Loucy (cell line): ENCODE measurements around the gene ZNF556.

Experiments used
- H2AFZ ChIP-seq: fragments of 200-600 bp; sonication (generic); 2 replicates; pipeline ENCODE4 v1.6.0; 2016; ENCODE audit warnings: antibody characterized with exemption, mild to moderate bottlenecking, low read length, moderate library complexity
- H3F3A ChIP-seq: fragments of 200-600 bp; 2 replicates; pipeline ENCODE4 v1.6.0; 2016; ENCODE audit warnings: antibody characterized with exemption, low read depth, mild to moderate bottlenecking
- H3K27me3 ChIP-seq: fragments of 200-600 bp; sonication (generic); 2 replicates; pipeline ENCODE4 v1.6.1; 2014; ENCODE audit warnings: low read length, mild to moderate bottlenecking; ENCODE audit not compliant: insufficient read depth, poor library complexity, severe bottlenecking
- H3K36me3 ChIP-seq: fragments of 200-600 bp; sonication (generic); 2 replicates; pipeline ENCODE4 v1.6.1; 2016; ENCODE audit warnings: low read length; ENCODE audit not compliant: insufficient read depth
- H3K4me1 ChIP-seq: fragments of 200-600 bp; sonication (generic); 2 replicates; pipeline ENCODE4 v1.5.1; 2014; ENCODE audit warnings: low read length, mild to moderate bottlenecking; ENCODE audit not compliant: insufficient read depth, poor library complexity, severe bottlenecking
- H3K4me2 ChIP-seq: fragments of 200-600 bp; sonication (generic); 2 replicates; pipeline ENCODE4 v1.6.0; 2014; ENCODE audit warnings: antibody characterized with exemption, low read length, low read depth, mild to moderate bottlenecking; ENCODE audit not compliant: poor library complexity, severe bottlenecking
- H3K4me3 ChIP-seq: fragments of 200-600 bp; sonication (generic); 2 replicates; pipeline ENCODE4 v1.5.1; 2014; ENCODE audit warnings: low read length, mild to moderate bottlenecking, mixed read lengths; ENCODE audit not compliant: poor library complexity, severe bottlenecking
- H3K79me2 ChIP-seq: fragments of 200-600 bp; sonication (generic); 2 replicates; pipeline ENCODE4 v1.6.1; 2014; ENCODE audit warnings: low read length; ENCODE audit not compliant: insufficient read depth
- H3K9ac ChIP-seq: fragments of 200-600 bp; sonication (generic); 2 replicates; pipeline ENCODE4 v1.6.0; 2014; ENCODE audit warnings: mild to moderate bottlenecking, low read depth, low read length, moderate library complexity; ENCODE audit not compliant: poor library complexity, severe bottlenecking
- H3K9me2 ChIP-seq: fragments of 200-600 bp; sonication (generic); replicated peaks from 2 replicates; pipeline ENCODE4 v1.6.1; 2016; ENCODE audit warnings: low read depth, low read length, mixed read lengths
- H3K9me3 ChIP-seq: fragments of 200-600 bp; sonication (generic); 2 replicates; pipeline ENCODE4 v1.6.1; 2014; ENCODE audit warnings: mild to moderate bottlenecking, antibody characterized with exemption, low read length, low read depth; ENCODE audit not compliant: insufficient read depth
- H4K20me1 ChIP-seq: fragments of 200-600 bp; sonication (generic); 2 replicates; pipeline ENCODE4 v1.6.0; 2014; ENCODE audit warnings: antibody characterized with exemption, low read length, mild to moderate bottlenecking; ENCODE audit not compliant: insufficient read depth, poor library complexity, severe bottlenecking
- CTCF ChIP-seq: fragments of 200-600 bp; sonication (generic); conservative IDR thresholded peaks from 2 replicates; pipeline ENCODE4 v1.5.1; 2014; ENCODE audit warnings: mild to moderate bottlenecking, antibody characterized with exemption, low read length
- EZH2phosphoT487 ChIP-seq: fragments of 200-600 bp; IDR thresholded peaks from 2 replicates; pipeline ENCODE4 v1.6.1; 2018; ENCODE audit warnings: antibody characterized with exemption, mild to moderate bottlenecking, moderate library complexity, borderline replicate concordance

The ZNF556 gene

GRCh38 chr19:2853015-2853606 is 14.0 kb upstream of the ZNF556 start:
- Histone ChIP-seq H3K79me2 (no peaks in the 10 kb centered on the region), H3K36me3 (peaks cover 29% of the 10 kb centered on the region), H3F3A (no peaks in the 10 kb centered on the region), H2AFZ (no peak overlapping the region), H4K20me1 (no peaks in the 10 kb centered on the region), H3K4me1 (peaks cover 15% of the 10 kb centered on the region), H3K27me3 (no peaks in the 10 kb centered on the region), H3K9me2 (no peaks in the 10 kb centered on the region), H3K9ac (no peak overlapping the region), H3K4me3 (no peak overlapping the region), H3K4me2 (no peak overlapping the region), H3K9me3 (peaks cover 24% of the 10 kb centered on the region; the same call in 1 of the 2 replicates)
- no peak for TF ChIP-seq CTCF
- no peak for TF ChIP-seq EZH2phosphoT487

DNA sequence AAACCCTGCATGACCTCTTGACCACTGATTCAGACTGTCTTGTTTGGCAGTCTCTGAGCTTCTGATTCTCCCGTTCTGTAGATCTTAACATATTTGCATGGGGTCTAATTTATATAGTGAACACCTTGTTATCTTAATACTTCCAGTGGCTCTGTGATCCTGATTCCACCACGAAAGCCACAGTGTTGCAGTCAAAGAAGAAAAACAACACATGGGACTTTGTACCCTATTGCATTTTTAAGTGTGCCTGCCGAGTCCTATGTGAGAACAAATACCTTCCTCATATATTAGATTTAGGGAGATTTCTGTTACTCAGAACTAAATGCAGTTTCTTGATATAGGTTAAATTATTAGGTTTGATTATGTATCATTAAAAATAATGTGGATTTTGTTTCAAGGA is 12.3 kb upstream of the ZNF556 start:
- no peaks in the 10 kb centered on the region for H4K20me1 ChIP-seq
- H3K4me2 ChIP-seq: no peak overlapping the region
- no peak overlapping the region for H3K4me3 ChIP-seq
- H3K9ac ChIP-seq: no peak overlapping the region
- H3F3A ChIP-seq: no peaks in the 10 kb centered on the region
- no peaks in the 10 kb centered on the region for H3K27me3 ChIP-seq
- peaks cover 24% of the 10 kb centered on the region; the same call in 1 of the 2 replicates for H3K9me3 ChIP-seq
- no peaks in the 10 kb centered on the region for H3K9me2 ChIP-seq
- TF ChIP-seq CTCF: no peak
- TF ChIP-seq EZH2phosphoT487: no peak
- H2AFZ ChIP-seq: no peak overlapping the region
- H3K4me1 ChIP-seq: peaks cover 13% of the 10 kb centered on the region
- peaks cover 29% of the 10 kb centered on the region for H3K36me3 ChIP-seq
- H3K79me2 ChIP-seq: no peaks in the 10 kb centered on the region

GRCh38 chr19:2856457-2857050 is 10.6 kb upstream of the ZNF556 start:
- H2AFZ ChIP-seq: no peak overlapping the region
- H3K9ac ChIP-seq: no peak overlapping the region
- H3K27me3 ChIP-seq: no peaks in the 10 kb centered on the region
- H4K20me1 ChIP-seq: no peaks in the 10 kb centered on the region
- peaks cover 24% of the 10 kb centered on the region; the same call in 1 of the 2 replicates for H3K9me3 ChIP-seq
- no peak for TF ChIP-seq EZH2phosphoT487
- TF ChIP-seq CTCF: no peak
- H3K9me2 ChIP-seq: no peaks in the 10 kb centered on the region
- H3K4me3 ChIP-seq: no peak overlapping the region
- no peaks in the 10 kb centered on the region for H3F3A ChIP-seq
- H3K36me3 ChIP-seq: peaks cover 25% of the 10 kb centered on the region
- no peak overlapping the region for H3K4me2 ChIP-seq
- H3K4me1 ChIP-seq: peaks cover 5% of the 10 kb centered on the region
- H3K79me2 ChIP-seq: no peaks in the 10 kb centered on the region
